GM12878 (cell line): ENCODE measurements around the gene MBNL3. TPM values are rescaled to one million over a fixed set of nuclear protein-coding genes. Genes with fewer than 3 reads are reported as not detected.

Experiments used
- ATAC-seq: fragments of 200-7000 bp; cut with Tn5 transposase; 3 replicates; pipeline ENCODE4 v1.9.1; 2020; ENCODE audit warnings: mild to moderate bottlenecking, moderate library complexity
- BruUV-seq: library from RNA; stranded (reverse); fragments of 400-500 nt; replicated peaks from 2 replicates; lab custom pipeline; 2021; lab: Mats Ljungman, UMichigan
- CTCF ChIA-PET: fragments of 300-600 bp; sonication (Branson Sonifier 250); formaldehyde crosslinking; extraction: SDS; loops from one replicate; lab custom pipeline; 2021; ENCODE audit warnings: inconsistent platforms; lab: Yijun Ruan, JAX
- POLR2A ChIA-PET: fragments of 350-600 bp; formaldehyde crosslinking; extraction: SDS; loops from one replicate; lab custom pipeline; 2021; ENCODE audit warnings: inconsistent platforms; lab: Charles Lee
- RAD21 ChIA-PET: fragments of 300-600 bp; sonication (Branson Sonifier 250); formaldehyde crosslinking; loops from one replicate; lab custom pipeline; 2023; ENCODE audit warnings: antibody characterized with exemption; ENCODE audit not compliant: unreplicated experiment; lab: Charles Lee
- SMC1A ChIA-PET: fragments of 300-600 bp; sonication (Branson Sonifier 250); formaldehyde crosslinking; loops from one replicate; lab custom pipeline; 2023; ENCODE audit not compliant: unreplicated experiment, uncharacterized antibody; lab: Charles Lee
- DNase-seq: peaks from one replicate; pipeline ENCODE4 v3.0.0-alpha.2; 2011; ENCODE audit warnings: low read depth, low spot score
- FAIRE-seq: peaks from 3 replicates; lab custom pipeline; 2011; peaks lifted over from hg19 to GRCh38; lab: Jason Lieb, UNC
- H2AFZ ChIP-seq: 2 replicates; pipeline ENCODE4 v1.6.0; 2011; ENCODE audit warnings: low read depth, low read length, control low read depth; ENCODE audit not compliant: control insufficient read depth
- H3K27ac ChIP-seq: 2 replicates; pipeline ENCODE4 v1.5.1; 2011; ENCODE audit warnings: control low read depth; ENCODE audit not compliant: control insufficient read depth, insufficient read depth
- H3K27me3 ChIP-seq, 2 experiments: replicated peaks in 1 of 2; 2 replicates each; pipeline versions ENCODE4 v1.6.0 to v1.6.1; 2011; ENCODE audit warnings: low read length in 1 of 2; ENCODE audit not compliant: control insufficient read depth in 2 of 2, insufficient read depth in 2 of 2
- H3K36me3 ChIP-seq, 2 experiments: 2 replicates each; pipeline ENCODE4 v1.5.1; 2011; ENCODE audit warnings: low read length in 1 of 2; ENCODE audit not compliant: control insufficient read depth in 2 of 2, insufficient read depth in 2 of 2
- H3K4me1 ChIP-seq: 2 replicates; pipeline ENCODE4 v1.6.1; 2011; ENCODE audit warnings: mild to moderate bottlenecking, low read length, moderate library complexity, mixed read lengths; ENCODE audit not compliant: control insufficient read depth, insufficient read depth
- H3K4me2 ChIP-seq: 2 replicates; pipeline ENCODE4 v1.6.0; 2011; ENCODE audit warnings: control low read depth; ENCODE audit not compliant: control insufficient read depth, insufficient read depth
- H3K4me3 ChIP-seq: fragments of 200-600 bp; sonication (generic); 2 replicates; pipeline ENCODE4 v1.5.1; 2016
- H3K79me2 ChIP-seq: 2 replicates; pipeline ENCODE4 v1.6.0; 2011; ENCODE audit warnings: low read length; ENCODE audit not compliant: control insufficient read depth, insufficient read depth
- H3K9ac ChIP-seq: 2 replicates; pipeline ENCODE4 v1.8.0; 2011; ENCODE audit warnings: low read length, control low read depth, mixed read lengths; ENCODE audit not compliant: control insufficient read depth, insufficient read depth
- H3K9me3 ChIP-seq: replicated peaks from 3 replicates; pipeline ENCODE4 v1.5.1; 2011; ENCODE audit warnings: mild to moderate bottlenecking, low read length; ENCODE audit not compliant: control insufficient read depth, insufficient read depth
- H4K20me1 ChIP-seq: 2 replicates; pipeline ENCODE4 v1.6.0; 2011; ENCODE audit not compliant: control insufficient read depth, insufficient read depth
- BACH1 ChIP-seq: fragments of 450-650 bp; IDR thresholded peaks from 2 replicates; pipeline ENCODE4 v1.6.1; 2017; ENCODE audit warnings: mild to moderate bottlenecking, borderline replicate concordance
- CTCF ChIP-seq, 3 experiments: IDR thresholded peaks in 2 of 3; conservative IDR thresholded peaks in 1 of 3; 2 replicates each; pipeline ENCODE4 v1.5.1; 2011; ENCODE audit warnings: low read depth in 3 of 3, low read length in 3 of 3, mild to moderate bottlenecking in 3 of 3, control low read depth in 2 of 3, moderate library complexity in 2 of 3, inconsistent platforms in 1 of 3, mixed read lengths in 1 of 3; ENCODE audit not compliant: control insufficient read depth in 2 of 3, insufficient read depth in 1 of 3; ENCODE audit errors: extremely low read depth in 1 of 3
- GABPA ChIP-seq: IDR thresholded peaks from 2 replicates; pipeline ENCODE4 v1.6.1; 2014; ENCODE audit warnings: antibody characterized with exemption, low read depth, mild to moderate bottlenecking, inconsistent platforms
- IRF5 ChIP-seq: fragments of 450-650 bp; IDR thresholded peaks from 2 replicates; pipeline ENCODE4 v1.6.1; 2017; ENCODE audit warnings: borderline replicate concordance
- MYC ChIP-seq: IDR thresholded peaks from 2 replicates; pipeline ENCODE4 v1.6.1; 2011; ENCODE audit warnings: mild to moderate bottlenecking, low read length, moderate library complexity, inconsistent platforms; ENCODE audit not compliant: insufficient read depth, insufficient replicate concordance, insufficient read length, severe bottlenecking
- NR2F1 ChIP-seq: fragments of 450-650 bp; conservative IDR thresholded peaks from 2 replicates; pipeline ENCODE4 v1.6.1; 2017; ENCODE audit warnings: mild to moderate bottlenecking
- POLR2AphosphoS5 ChIP-seq: IDR thresholded peaks from 2 replicates; pipeline ENCODE4 v1.6.1; 2011; ENCODE audit warnings: mild to moderate bottlenecking, low read length, inconsistent platforms
- TARDBP ChIP-seq: IDR thresholded peaks from 2 replicates; pipeline ENCODE4 v1.6.1; 2016; ENCODE audit warnings: borderline replicate concordance
- ZNF24 ChIP-seq: fragments of 450-650 bp; IDR thresholded peaks from 2 replicates; pipeline ENCODE4 v1.6.1; 2017; ENCODE audit warnings: antibody characterized with exemption, mild to moderate bottlenecking
- ZNF622 ChIP-seq: fragments of 450-650 bp; IDR thresholded peaks from 2 replicates; pipeline ENCODE4 v1.6.1; 2017; ENCODE audit warnings: mild to moderate bottlenecking, inconsistent platforms
- ZSCAN29 ChIP-seq: fragments of 450-650 bp; IDR thresholded peaks from 2 replicates; pipeline ENCODE4 v1.6.1; 2017; ENCODE audit warnings: mild to moderate bottlenecking, moderate library complexity
- in situ Hi-C: fragments of 300-500 bp; cut with MboI; formaldehyde crosslinking; loops from 9 replicates; pipeline ENCODE4 v1.14.3; 2018; ENCODE audit warnings: mixed read lengths
- intact Hi-C: fragments of 100-400 bp; cut with micrococcal nuclease; formaldehyde crosslinking; loops from one replicate; pipeline ENCODE4 v1.14.2; 2022; ENCODE audit not compliant: unreplicated experiment
- polyA plus RNA-seq, 11 experiments: library from polyadenylated mRNA; depleted of rRNA in 4 of 11; unstranded in 6 of 11; stranded (reverse) in 5 of 11; fragments of >200 nt; fragmentation: Nextera tagmentation in 4 of 11; fragmentation: Illumina TruSeq in 1 of 11; extraction: Ambion mirVana in 4 of 11; extraction: Trizol in 1 of 11; gene quantifications; 1 replicate in 1 of 11; 2 replicates in 10 of 11; pipeline versions ENCODE4 v1.2.1 to v1.2.3, GENCODE V29; 2011 to 2016; ENCODE audit warnings: inconsistent platforms in 2 of 11, missing spikeins in 2 of 11, low read depth in 1 of 11
- total RNA-seq, 4 experiments: library from RNA; depleted of rRNA in 3 of 4; stranded (reverse); fragments of >200 nt in 3 of 4; fragmentation: Illumina TruSeq in 1 of 4; extraction: Trizol in 1 of 4; gene quantifications; 2 replicates each; pipeline versions ENCODE4 v1.2.1 to v1.2.3, GENCODE V29; 2013 to 2021

MBNL3 gene
- total and polyA plus RNA-seq, 10 of the 15 experiments (the other 5 are each of a cell fraction or from before 2014, with no cell fraction given) = 3.4 to 33.1 (median 12.6) TPM

GRCh38 chrX:132331000-132331399 is 157.8 kb downstream of the MBNL3 start:
- DNase-seq (no peak), FAIRE-seq (no peak), ATAC-seq (no peak)
- ChIA-PET SMC1A (no interaction called here), CTCF (no interaction called here), RAD21 (no interaction called here), POLR2A (no interaction called here)
- Histone ChIP-seq H3K4me3 (no peak overlapping the region), H3K27ac (no peak overlapping the region), H3K4me1 (no peaks in the 10 kb centered on the region), H3K36me3 (no peaks in the 10 kb centered on the region), H3K9me3 (no peaks in the 10 kb centered on the region), H3K27me3 (no peaks in the 10 kb centered on the region), H3K4me2 (no peak overlapping the region), H4K20me1 (no peaks in the 10 kb centered on the region), H3K9ac (no peak overlapping the region), H2AFZ (no peak overlapping the region), H3K79me2 (no peaks in the 10 kb centered on the region)
- in situ Hi-C loops (no loop called here), intact Hi-C loops (no loop called here)
- BruUV-seq = no TSS peak
- TF ChIP-seq MYC (no peak), GABPA (no peak), POLR2AphosphoS5 (no peak), BACH1 (no peak), TARDBP (no peak), NR2F1 (no peak), ZNF622 (no peak), IRF5 (no peak), CTCF (IDR thresholded peaks at IDR 0.05 in 2 of 3, conservative IDR thresholded peaks at IDR 0.05 in 1 of 3; ENCODE audit: control insufficient read depth in 2 of 3, extremely low read depth in 1 of 3, insufficient read depth in 1 of 3, low read depth in 3 of 3, low read length in 3 of 3) (no peak), ZSCAN29 (no peak), ZNF24 (no peak)
